ENCODE results near the gene OAT. TPM values are rescaled to one million over a fixed set of nuclear protein-coding genes. Genes with fewer than 3 reads are reported as not detected.
"Not testable (repeated sequence)": the region's sequence is repeated elsewhere in the genome, so short reads cannot be mapped to it uniquely, and the experiment has no call there.

OAT gene
- polyA plus RNA-seq, 3 donors from 2014 or later: 69.0 to 146 (median 74.0) TPM

- H3K9me3 Mint-ChIP-seq: no peaks in the 10 kb centered on the region
- no peaks in the 10 kb centered on the region for H3K4me1 Mint-ChIP-seq
- H3K27ac Mint-ChIP-seq: no peak overlapping the region
- no peak for DNase-seq
- H3K4me3 Mint-ChIP-seq: no peak overlapping the region
- H3K36me3 Mint-ChIP-seq: no peaks in the 10 kb centered on the region
- H3K27me3 Mint-ChIP-seq (ENCODE audit: low read depth in 3 of 3): peaks cover 0 to 13% (median 5%) of the 10 kb centered on the region in 3 donors
Measured at GRCh38 chr10:124375353-124375614, 43.4 kb downstream of the OAT start.

DNA sequence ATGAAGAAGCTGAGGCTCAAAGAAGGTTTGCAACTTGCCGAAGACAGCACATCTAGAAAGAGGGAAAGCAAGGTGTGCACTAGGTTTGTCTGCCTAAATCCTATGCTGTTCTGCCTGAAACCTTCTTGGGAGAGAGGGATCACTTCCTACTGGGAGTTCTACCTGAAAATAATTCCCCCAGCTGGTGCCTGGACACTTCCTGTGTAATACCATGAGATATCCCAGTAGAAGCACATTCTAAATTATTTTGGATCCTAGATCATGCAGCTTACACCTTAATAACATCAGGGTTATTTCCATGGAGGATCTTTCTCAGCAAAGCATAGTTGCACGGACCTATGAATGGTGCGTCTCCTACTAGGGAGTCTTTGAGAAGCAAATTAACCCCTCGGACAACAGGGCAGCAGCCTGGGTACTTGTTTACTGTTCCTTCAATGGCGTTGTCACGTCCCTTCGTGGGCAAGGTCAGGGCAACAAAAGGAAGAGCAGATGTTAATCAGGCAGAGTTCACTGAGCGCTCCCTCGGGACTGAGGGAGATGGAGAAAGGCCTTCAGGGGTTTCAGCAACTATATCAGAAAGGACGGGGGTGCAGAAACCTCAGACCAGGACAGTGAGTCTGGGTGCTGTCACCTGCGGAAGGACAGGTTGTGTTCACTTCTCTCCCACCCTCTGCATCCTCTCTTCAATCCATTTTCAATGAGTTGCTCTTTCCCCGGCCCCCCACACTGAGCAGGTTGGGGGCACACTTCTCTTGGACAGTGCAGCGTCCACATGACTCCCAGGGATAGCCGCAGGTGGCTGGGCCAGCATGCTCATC lies 44.0 kb downstream of the OAT start:
- Mint-ChIP-seq H3K27ac (no peak overlapping the region), H3K4me3 (no peak overlapping the region), H3K4me1 (no peaks in the 10 kb centered on the region), H3K9me3 (no peaks in the 10 kb centered on the region), H3K27me3 (ENCODE audit: low read depth in 3 of 3) (peaks cover 0 to 12% (median 5%) of the 10 kb centered on the region in 3 donors), H3K36me3 (no peaks in the 10 kb centered on the region)
- DNase-seq: no peak

DNA sequence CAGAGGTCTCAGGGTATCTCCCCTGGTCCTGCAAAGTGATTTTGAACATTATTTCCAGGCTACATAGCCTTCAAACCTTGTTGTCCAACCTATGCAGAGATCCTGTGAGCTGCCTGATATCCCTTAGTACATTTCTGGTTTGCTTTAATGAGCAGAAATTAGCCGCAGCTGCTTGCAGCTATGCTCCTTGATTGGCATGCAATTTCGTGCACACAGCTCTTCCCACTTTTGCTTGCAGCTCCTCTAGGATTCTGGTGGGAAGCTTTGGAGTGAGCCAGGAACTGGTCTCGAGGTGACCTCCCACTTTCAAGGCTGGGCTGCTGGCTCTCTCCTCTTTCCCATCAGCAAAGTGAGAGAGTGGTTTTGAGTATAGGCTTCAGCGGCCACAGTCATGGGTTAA lies 45.8 kb downstream of the OAT start:
- Mint-ChIP-seq H3K4me1 (no peaks in the 10 kb centered on the region), H3K9me3 (no peaks in the 10 kb centered on the region), H3K36me3 (no peaks in the 10 kb centered on the region), H3K27me3 (ENCODE audit: low read depth in 3 of 3) (peaks cover 0 to 7% (median 3%) of the 10 kb centered on the region in 3 donors), H3K4me3 (no peak overlapping the region), H3K27ac (no peak overlapping the region)
- DNase-seq: no peak

DNA sequence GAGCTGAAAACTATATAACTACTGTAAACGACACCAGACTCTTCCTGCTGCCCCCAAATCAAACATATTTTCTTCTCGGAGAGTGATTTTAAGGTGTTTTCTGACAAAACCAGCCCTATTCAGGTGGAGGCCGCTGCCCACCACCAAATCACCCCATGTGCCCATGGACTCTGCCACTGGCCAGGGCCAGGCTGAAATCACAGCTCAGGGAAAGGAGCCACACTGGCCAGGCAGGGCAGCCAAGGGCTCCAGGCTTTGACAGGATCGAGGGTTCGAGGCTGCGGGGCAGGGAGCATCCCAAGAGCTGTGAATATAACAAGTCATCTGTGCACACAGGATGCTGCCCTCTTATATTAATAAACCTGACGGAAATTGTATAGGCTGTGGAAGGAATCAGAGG lies 48.3 kb downstream of the OAT start:
- no peaks in the 10 kb centered on the region for H3K9me3 Mint-ChIP-seq
- no peaks in the 10 kb centered on the region for H3K4me1 Mint-ChIP-seq
- no peak for DNase-seq
- H3K36me3 Mint-ChIP-seq: no peaks in the 10 kb centered on the region
- peaks cover 2 to 7% (median 3%) of the 10 kb centered on the region in 3 donors for H3K27me3 Mint-ChIP-seq (ENCODE audit: low read depth in 3 of 3)
- H3K27ac Mint-ChIP-seq: no peak overlapping the region
- H3K4me3 Mint-ChIP-seq: no peak overlapping the region

DNA sequence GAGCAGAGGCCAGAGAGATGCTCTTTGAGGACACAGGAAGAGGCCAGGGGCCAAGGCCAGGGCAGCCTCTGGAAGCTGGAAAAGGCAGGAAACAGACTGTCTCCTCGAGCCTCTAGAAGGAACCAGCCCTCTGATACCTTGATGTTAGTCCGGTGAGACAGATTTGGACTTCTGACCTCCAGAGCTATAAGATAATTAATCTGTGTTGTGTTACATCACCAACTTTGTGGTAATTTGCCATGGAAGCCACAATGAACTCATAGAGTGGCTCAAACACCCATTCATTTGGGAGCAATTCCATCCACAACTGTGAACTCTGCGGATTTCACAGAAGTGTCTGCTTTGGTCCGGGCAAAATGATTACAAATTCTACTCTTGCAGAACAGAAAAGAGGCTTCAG lies 48.7 kb downstream of the OAT start:
- no peak for DNase-seq
- Mint-ChIP-seq H3K4me3 (no peak overlapping the region), H3K36me3 (no peaks in the 10 kb centered on the region), H3K27ac (no peak overlapping the region), H3K9me3 (no peaks in the 10 kb centered on the region), H3K27me3 (ENCODE audit: low read depth in 3 of 3) (peaks cover 2 to 7% (median 3%) of the 10 kb centered on the region in 3 donors), H3K4me1 (no peaks in the 10 kb centered on the region)

- DNase-seq; H3K4me3 Mint-ChIP-seq; H3K4me1 Mint-ChIP-seq; H3K27ac Mint-ChIP-seq; H3K27me3 Mint-ChIP-seq (ENCODE audit: low read depth in 3 of 3); H3K36me3 Mint-ChIP-seq; H3K9me3 Mint-ChIP-seq: not testable (repeated sequence)
Measured at GRCh38 chr10:124369533-124369932, 49.2 kb downstream of the OAT start.

DNA sequence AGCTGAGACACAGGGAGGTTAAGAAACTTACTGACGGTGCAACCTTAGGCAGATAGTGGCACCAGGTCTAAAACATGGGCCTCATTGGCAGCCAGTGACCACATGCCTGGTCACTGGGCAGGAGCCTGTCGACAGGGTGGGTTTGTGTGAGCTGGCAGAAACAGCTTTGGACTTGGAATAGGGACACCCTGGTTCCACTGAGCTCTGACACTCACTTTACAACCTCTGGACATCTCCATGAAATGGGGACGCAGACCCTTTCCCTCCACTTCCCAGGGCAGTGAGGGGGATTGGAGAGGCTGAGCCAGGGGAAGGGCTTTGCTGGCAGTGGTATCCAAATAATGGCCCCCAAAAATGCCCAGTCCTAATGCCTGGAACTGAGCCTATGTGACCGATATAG lies 49.7 kb downstream of the OAT start:
- Mint-ChIP-seq H3K9me3 (no peaks in the 10 kb centered on the region), H3K27ac (no peak overlapping the region), H3K27me3 (ENCODE audit: low read depth in 3 of 3) (peaks cover 2 to 5% (median 3%) of the 10 kb centered on the region in 3 donors), H3K4me1 (no peaks in the 10 kb centered on the region), H3K36me3 (no peaks in the 10 kb centered on the region), H3K4me3 (no peak overlapping the region)
- DNase-seq: no peak

DNA sequence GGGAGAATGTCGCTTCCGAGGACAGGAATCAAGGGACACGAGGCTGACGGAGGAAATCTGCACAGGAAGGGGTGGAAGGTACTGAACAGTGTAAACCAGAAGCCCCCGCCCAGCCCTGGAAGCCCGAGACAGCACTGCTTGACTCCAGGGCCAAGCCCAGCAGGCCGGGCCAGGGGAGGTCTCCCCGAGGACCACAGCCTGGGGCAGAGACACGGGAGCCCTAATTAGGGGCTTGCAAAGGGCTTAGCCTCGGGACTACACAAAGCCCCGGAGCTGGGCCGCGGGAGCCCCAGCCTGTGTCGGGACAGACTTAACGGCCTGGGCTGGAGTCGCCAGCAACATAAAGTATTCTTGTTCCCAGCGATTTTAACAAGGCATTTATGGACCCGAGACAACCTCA lies 50.8 kb downstream of the OAT start:
- no peak for DNase-seq
- H3K4me1 Mint-ChIP-seq: no peaks in the 10 kb centered on the region
- H3K27ac Mint-ChIP-seq: no peak overlapping the region
- H3K4me3 Mint-ChIP-seq: no peak overlapping the region
- H3K36me3 Mint-ChIP-seq: no peaks in the 10 kb centered on the region
- H3K27me3 Mint-ChIP-seq (ENCODE audit: low read depth in 3 of 3): peaks cover 2 to 8% (median 3%) of the 10 kb centered on the region in 3 donors
- no peaks in the 10 kb centered on the region for H3K9me3 Mint-ChIP-seq

- Mint-ChIP-seq H3K27ac (no peak overlapping the region), H3K9me3 (no peaks in the 10 kb centered on the region), H3K27me3 (ENCODE audit: low read depth in 3 of 3) (peaks cover 2 to 8% (median 4%) of the 10 kb centered on the region in 3 donors), H3K4me3 (no peak overlapping the region), H3K36me3 (no peaks in the 10 kb centered on the region), H3K4me1 (no peaks in the 10 kb centered on the region)
- no peak for DNase-seq
Measured at GRCh38 chr10:124367414-124367813, 51.3 kb downstream of the OAT start.

GRCh38 chr10:124366825-124367224 lies 51.9 kb downstream of the OAT start:
- Mint-ChIP-seq H3K4me3 (no peak overlapping the region), H3K27me3 (ENCODE audit: low read depth in 3 of 3) (peaks cover 1 to 8% (median 5%) of the 10 kb centered on the region in 3 donors), H3K36me3 (no peaks in the 10 kb centered on the region), H3K27ac (no peak overlapping the region), H3K4me1 (no peaks in the 10 kb centered on the region), H3K9me3 (no peaks in the 10 kb centered on the region)
- no peak for DNase-seq

GRCh38 chr10:124366343-124366742 lies 52.4 kb downstream of the OAT start:
- Mint-ChIP-seq H3K27me3 (ENCODE audit: low read depth in 3 of 3) (peaks cover 2 to 8% (median 5%) of the 10 kb centered on the region in 3 donors), H3K36me3 (no peaks in the 10 kb centered on the region), H3K27ac (no peak overlapping the region), H3K9me3 (no peaks in the 10 kb centered on the region), H3K4me3 (no peak overlapping the region), H3K4me1 (no peaks in the 10 kb centered on the region)
- DNase-seq: no peak

GRCh38 chr10:124364674-124365073 lies 54.0 kb downstream of the OAT start:
- Mint-ChIP-seq H3K27ac (no peak overlapping the region), H3K36me3 (peaks cover under 1 to 2% (median 1%) of the 10 kb centered on the region in 3 donors), H3K27me3 (ENCODE audit: low read depth in 3 of 3) (peaks cover 2 to 9% (median 5%) of the 10 kb centered on the region in 3 donors), H3K9me3 (peaks cover 0 to 7% (median 0%) of the 10 kb centered on the region in 6 donors), H3K4me3 (no peak overlapping the region), H3K4me1 (no peaks in the 10 kb centered on the region)
- no peak for DNase-seq

DNA sequence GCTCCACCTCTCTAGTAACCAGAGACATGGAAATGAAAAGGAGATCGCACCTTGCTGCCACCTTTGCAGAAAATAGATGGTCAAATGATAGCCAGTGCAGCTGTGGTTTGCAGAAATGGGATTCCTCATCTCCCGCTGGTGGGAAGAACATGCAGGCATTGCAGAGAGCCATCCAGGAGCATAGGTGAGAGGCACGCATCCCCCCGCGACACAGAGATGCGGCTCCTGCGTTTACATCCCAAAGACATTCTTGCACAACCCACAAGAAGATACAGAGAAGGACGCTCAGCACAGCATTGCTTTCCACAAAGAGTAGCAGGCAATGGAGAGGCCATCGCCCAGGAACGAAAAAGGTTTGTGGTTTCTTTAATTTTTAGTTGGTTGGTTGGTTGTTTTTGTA lies 56.2 kb downstream of the OAT start:
- no peak overlapping the region for H3K4me3 Mint-ChIP-seq
- peaks cover 2 to 12% (median 5%) of the 10 kb centered on the region in 3 donors for H3K27me3 Mint-ChIP-seq (ENCODE audit: low read depth in 3 of 3)
- H3K36me3 Mint-ChIP-seq: peaks cover 3 to 12% (median 5%) of the 10 kb centered on the region in 3 donors
- peaks cover 0 to 9% (median 2%) of the 10 kb centered on the region in 6 donors for H3K9me3 Mint-ChIP-seq
- no peaks in the 10 kb centered on the region for H3K4me1 Mint-ChIP-seq
- no peak for DNase-seq
- no peak overlapping the region for H3K27ac Mint-ChIP-seq

GRCh38 chr10:124359336-124359832 lies 59.3 kb downstream of the OAT start:
- peaks cover 0 to 9% (median 2%) of the 10 kb centered on the region in 6 donors for H3K9me3 Mint-ChIP-seq
- DNase-seq: no peak
- H3K4me3 Mint-ChIP-seq: no peak overlapping the region
- H3K27ac Mint-ChIP-seq: peak overlapping the region in 1 of 6 donors; percentile 46
- H3K36me3 Mint-ChIP-seq: peaks cover 3 to 12% (median 5%) of the 10 kb centered on the region in 3 donors
- H3K27me3 Mint-ChIP-seq (ENCODE audit: low read depth in 3 of 3): peaks cover 2 to 12% (median 2%) of the 10 kb centered on the region in 3 donors
- H3K4me1 Mint-ChIP-seq: peaks cover 6 to 8% of the 10 kb centered on the region in 2 donors

DNA sequence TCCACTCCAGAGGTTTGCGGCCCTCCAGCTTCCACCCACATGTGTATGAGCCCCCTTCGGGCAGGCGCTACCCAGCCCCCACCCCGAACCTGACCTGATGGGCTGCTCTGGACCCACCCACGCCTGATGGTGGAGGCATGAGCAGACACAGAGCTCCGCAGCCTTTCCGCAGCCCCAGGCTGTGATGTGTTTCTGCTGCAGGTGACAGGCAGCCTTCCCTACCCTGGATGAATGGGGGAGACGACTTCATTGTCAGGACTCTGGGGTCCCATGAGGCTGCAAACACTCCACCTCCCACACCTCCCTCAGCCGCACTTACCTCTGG lies 61.2 kb downstream of the OAT start:
- no peak overlapping the region for H3K4me3 Mint-ChIP-seq
- H3K36me3 Mint-ChIP-seq: peaks cover 3 to 12% (median 5%) of the 10 kb centered on the region in 3 donors
- DNase-seq: no peak
- H3K4me1 Mint-ChIP-seq: peaks cover 8 to 11% of the 10 kb centered on the region in 2 donors
- H3K27me3 Mint-ChIP-seq (ENCODE audit: low read depth in 3 of 3): peaks cover 2 to 9% (median 5%) of the 10 kb centered on the region in 3 donors
- no peak overlapping the region for H3K27ac Mint-ChIP-seq
- peaks cover 0 to 9% (median 2%) of the 10 kb centered on the region in 6 donors for H3K9me3 Mint-ChIP-seq

All from immature natural killer cell (primary cell).